Measurements from ENCODE around the gene NDUFS1. TPM values are rescaled to one million over a fixed set of nuclear protein-coding genes. Genes with fewer than 3 reads are reported as not detected.
A peak's percentile ranks its signal among the peaks of the same experiment; 100 is the strongest.
"Not testable (repeated sequence)": the region's sequence is repeated elsewhere in the genome, so short reads cannot be mapped to it uniquely, and the experiment has no call there.

NDUFS1 gene
- 10 to 100 TPM; 61.0 to 81.6 (median 77.6) TPM for polyA plus RNA-seq (ENCODE audit: insufficient read length in 4 of 4)

DNA sequence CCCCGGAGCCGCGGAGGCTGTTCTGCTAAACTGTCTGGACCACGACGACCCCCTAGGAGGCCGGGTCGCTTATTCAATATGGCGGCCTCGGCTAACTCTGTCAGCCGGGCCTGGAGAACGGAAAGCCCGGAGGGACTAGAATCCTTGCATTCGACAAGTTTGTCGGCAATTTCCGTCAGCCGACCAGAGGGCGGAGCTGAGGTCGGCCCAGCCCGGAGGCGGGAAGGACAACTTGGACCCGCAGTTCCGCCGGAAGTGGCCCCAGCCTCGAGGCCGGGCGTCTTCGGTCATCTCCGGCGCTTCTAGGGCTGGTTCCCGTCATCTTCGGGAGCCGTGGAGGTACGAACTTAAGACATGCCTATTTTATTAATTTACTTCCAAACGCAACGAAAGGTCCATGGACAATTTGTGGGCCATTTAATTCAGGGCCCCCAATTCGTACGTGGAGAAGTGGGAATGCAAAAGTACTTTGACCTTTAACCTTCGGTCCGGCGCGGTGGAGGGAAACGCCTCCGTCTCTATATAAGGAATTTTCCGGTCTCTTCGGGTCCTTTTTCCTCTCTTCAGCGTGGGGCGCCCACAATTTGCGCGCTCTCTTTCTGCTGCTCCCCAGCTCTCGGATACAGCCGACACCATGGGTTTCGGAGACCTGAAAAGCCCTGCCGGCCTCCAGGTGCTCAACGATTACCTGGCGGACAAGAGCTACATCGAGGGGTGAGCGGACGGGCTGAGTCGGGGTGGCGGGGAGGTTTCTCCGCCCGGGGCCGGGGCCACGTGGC is at the start of gene NDUFS1, which contains the start of gene EEF1B2:
TSS of gene NDUFS1 (minus strand) at position 99 of the 779 bp plus-strand sequence. CDS start 5,766 bp downstream, outside the sequence.
TSS of gene EEF1B2 (plus strand) at position 550 of the 779 bp plus-strand sequence. CDS start at position 635, 85 bp downstream.
- peak; percentile 94 to 99 (median 96) for DNase-seq (ENCODE audit: low read depth in 4 of 4, low spot score in 2 of 4)

DNA sequence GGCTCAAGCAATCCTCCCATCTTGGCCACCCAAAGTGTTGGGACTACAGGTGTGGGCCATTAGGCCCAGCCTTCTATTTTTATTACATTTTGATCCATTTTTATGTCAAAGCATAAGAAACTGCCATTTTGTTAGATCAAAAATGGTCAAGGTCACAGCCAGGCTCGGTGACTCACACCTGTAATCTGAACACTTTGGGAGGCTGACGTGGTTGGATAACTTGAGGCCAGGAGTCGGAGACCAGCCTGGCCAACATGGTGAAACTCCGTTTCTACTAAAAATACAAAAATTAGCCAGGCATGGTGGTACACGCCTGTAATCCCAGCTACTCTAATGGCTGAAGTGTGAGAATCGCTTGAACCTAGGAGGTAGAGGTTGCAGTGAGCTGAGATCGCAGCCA is 49.7 kb upstream of the NDUFS1 start:
- no peak for DNase-seq (ENCODE audit: low read depth in 4 of 4, low spot score in 2 of 4)

DNA sequence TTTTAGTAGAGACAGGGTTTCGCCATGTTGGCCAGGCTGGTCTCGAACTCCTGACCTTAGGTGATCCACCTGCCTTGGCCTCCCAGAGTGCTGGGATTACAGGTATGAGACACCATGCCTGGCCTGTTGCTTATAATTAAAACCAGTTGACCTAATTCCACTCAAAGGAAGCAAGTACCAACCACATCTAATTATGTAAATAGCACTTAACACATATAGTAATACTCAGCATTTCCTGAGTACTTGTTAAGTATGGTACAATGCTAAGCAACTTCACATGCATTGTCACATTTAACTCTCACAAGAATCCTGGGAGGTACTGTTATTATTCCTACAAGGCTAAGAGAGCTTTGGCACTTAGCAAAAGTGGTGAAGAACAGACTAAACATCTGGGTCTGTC is 48.1 kb upstream of the NDUFS1 start:
- not testable (repeated sequence) for DNase-seq (ENCODE audit: low read depth in 4 of 4, low spot score in 2 of 4)

DNA sequence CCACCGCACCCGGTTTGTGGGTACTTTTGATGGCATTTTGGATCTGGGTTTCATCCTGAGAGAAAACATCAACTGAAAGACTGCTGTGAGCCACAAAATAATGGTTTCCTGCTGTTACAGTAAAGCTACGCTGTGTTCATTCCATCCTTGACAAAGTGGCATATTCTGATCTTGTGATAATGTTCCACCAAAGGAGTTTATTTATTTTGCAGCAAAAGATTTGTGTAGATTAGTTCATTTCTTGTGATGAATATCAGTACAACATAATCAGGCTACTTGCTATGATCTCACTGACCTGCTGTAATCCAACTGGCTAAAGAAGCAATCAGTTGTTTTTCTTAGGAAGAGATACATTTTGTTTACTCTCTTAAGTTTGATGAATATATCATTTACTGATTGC is 45.5 kb upstream of the NDUFS1 start:
- no peak for DNase-seq (ENCODE audit: low read depth in 4 of 4, low spot score in 2 of 4)

DNA sequence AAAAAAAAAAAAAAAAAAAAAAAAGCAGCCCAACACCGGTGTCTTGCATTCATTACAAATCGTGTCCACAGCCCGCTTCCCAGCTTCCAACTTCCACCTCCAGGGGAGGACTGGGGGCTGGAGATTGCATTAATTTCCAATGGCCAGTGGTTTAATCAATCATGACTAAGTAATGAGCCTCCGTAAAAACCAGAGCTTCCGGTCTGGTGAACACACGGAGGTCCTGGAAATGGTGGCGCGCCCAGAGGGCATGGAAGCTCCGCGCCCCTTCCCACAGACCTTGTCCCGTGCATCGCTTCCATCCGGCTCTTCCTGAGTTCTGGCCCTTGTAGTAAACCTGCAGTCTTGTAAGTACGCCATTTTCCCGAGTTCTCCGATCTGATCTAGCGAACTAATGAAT is 44.1 kb upstream of the NDUFS1 start:
- no peak for DNase-seq (ENCODE audit: low read depth in 4 of 4, low spot score in 2 of 4)

DNA sequence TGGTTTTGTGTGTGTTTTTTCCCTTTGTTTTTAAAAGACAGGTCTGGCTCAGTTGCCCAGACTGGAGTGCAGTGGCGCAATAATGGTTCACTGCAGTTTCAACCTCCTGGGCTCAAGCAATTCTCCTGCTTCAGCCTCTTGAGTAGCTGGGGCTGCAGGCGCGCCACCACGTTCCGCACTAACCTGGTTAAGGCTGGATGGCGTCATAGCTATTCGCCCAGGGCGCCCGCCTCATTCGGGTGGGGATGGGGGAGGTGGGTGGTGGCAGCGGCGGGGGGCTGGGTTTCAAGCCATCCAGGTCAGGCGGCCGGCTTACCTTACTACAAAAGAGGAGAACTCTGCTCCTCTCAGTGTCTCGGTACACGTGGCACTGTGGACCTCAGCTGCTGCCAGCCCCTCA is 43.2 kb upstream of the NDUFS1 start:
- DNase-seq (ENCODE audit: low read depth in 4 of 4, low spot score in 2 of 4) = no peak

DNA sequence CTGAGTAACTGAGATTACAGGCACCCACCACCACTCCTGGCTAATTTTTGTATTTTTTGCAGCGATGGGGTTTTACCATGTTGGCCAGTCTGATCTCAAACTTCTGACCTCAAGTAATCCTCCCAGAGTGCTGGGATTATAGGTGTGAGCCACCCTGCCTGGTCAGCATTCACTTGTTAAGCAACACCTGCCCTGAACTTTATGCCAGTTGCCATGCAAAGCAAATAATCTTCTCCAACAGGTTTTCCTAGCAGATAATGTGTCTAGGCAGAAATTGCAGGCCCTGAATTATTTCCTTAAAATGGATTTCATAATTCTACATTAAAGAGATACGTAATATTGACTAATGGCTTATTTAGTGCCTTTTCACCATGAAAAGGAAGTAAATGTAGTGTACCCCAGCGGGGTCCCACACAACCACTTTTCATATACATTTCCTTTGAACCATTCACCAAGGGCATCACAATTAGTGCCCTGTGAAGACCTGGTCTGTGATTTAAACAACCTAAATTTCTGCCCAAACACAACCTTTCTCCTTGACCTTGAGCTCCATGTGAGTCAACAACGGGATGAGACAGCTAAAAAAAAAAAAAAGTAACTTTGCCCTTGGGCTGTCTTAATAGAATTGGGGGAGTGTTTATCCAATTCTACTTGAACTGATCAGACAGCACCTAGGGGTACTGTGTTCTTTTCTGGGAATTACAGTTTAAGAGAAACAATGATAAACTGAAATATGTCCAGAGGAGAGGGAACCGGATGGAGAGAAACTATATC is 42.0 kb upstream of the NDUFS1 start:
- no peak for DNase-seq (ENCODE audit: low read depth in 4 of 4, low spot score in 2 of 4)

DNA sequence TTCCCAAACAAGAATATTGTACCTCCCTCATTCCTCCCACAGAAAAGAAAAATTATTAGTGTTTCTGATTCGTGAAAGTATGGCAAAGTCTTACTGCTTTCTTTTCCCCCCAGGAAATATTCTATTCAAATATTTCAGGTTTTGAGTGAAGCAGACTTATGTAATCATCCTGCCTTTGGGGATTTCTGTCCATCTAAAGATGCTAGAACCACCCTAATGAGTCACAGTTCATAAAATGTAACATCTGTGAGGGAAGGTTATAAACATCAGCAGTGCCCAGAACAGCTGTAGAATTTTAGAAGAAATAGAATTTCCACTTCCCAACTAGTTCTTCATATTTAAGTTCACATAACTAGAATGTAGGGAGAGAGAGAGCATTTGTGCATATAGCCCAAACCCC is 39.4 kb upstream of the NDUFS1 start:
- DNase-seq (ENCODE audit: low read depth in 4 of 4, low spot score in 2 of 4) = no peak

DNA sequence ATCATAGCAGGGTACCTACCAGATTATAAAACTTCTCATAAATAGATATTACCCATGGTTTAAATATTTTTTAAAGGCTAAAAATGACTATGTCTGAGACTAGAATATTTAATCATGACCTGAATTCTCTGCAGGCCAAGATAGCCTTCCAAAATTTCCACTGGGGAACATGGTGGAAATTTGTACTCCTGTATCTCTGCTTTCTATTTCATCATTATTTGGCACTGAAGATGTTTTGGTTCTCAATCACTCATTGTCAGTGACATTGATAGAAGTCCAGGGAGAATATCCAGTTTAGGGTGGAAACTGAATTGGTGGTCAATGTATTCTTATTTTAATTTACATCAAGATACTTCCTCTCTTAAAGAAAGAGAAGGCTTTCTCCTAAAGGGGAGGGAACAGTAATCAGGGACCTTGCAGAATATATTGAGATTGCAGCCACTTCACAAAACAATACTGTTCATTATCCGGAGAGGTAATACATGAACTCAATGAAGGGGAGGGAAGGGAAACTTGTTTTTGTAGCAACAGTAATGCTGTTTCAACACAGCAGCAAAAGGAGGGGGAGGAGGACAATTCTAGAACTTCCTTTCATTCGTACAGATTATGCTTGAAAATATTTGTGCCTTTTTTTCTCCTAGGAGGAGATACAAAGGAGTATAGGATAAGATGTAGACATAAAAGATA is 34.6 kb upstream of the NDUFS1 start:
- DNase-seq (ENCODE audit: low read depth in 4 of 4, low spot score in 2 of 4) = no peak

DNA sequence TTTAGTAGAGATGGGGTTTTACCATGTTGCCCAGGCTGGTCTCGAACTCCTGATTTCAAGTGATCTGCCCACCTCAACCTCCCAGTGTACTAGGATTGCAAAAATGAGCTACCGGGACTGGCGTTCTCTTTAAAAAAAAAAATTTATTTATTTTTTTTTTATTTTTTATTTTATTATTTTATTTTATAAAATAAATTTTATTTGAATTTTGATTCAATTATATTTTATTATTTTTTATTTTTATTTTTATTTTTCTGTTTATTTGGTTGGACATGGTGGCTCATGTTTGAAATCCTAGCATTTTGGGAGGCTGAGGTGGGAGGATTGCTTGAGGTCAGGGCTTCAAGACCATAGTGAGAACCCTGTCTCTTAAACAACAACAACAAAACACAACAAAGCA is 32.9 kb upstream of the NDUFS1 start:
- DNase-seq (ENCODE audit: low read depth in 4 of 4, low spot score in 2 of 4) = no peak

DNA sequence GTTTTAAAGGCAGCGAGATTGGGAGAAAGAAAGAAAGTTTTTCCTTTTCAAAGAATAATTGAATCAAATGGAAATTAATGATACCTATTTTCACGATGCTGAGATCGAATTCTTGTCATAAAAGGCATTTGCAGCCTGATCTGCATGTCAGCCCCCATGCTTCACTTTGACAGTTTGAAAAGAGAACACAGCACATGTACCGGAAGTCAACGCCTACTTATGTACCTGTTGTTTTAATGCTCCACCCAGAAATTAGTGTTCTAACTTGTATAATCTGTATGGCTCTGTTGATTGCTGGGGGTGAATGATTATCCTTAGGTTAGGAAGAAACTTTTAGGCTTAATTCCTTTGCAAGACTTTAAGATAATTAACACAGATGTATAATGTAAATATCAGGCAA is 31.4 kb upstream of the NDUFS1 start:
- DNase-seq (ENCODE audit: low read depth in 4 of 4, low spot score in 2 of 4) = no peak

DNA sequence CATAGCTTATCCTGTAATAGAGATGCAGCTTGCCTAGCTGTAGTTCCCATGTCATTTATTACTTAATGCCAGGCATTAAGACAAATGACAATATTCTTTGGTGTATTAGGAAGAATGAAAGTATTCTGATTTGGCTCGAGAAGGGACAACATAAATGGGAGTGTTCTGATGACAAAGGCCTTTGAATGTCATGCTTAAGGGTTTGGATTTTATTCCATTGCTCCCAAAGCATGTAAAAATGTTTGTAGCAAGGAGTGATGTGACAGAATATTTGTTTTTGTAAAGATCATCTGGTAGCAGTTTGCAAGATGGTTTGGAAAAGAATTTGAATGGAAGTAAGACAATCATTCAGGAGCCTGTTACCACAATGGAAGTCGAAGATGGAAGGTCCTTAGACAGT is 30.9 kb upstream of the NDUFS1 start:
- DNase-seq (ENCODE audit: low read depth in 4 of 4, low spot score in 2 of 4) = no peak

DNA sequence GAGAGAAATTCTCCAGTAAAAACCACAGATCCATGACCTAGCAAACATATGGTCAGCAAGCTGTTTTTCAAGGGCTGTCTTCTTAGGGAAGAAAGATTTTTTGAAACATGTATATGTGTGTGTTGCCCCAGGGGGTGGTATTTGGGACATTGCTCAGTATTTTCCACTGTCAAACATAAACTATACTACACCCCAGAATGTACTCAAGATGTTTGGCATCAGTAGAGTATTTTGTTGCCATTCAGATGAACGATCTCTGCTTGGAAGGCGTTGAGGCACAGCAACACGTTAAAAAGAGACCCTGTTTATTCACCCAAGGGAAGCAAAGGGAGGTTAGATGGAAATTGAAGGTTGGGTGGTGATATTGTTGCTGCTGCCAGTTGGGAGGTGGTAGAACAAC is 30.4 kb upstream of the NDUFS1 start:
- DNase-seq (ENCODE audit: low read depth in 4 of 4, low spot score in 2 of 4) = no peak

DNA sequence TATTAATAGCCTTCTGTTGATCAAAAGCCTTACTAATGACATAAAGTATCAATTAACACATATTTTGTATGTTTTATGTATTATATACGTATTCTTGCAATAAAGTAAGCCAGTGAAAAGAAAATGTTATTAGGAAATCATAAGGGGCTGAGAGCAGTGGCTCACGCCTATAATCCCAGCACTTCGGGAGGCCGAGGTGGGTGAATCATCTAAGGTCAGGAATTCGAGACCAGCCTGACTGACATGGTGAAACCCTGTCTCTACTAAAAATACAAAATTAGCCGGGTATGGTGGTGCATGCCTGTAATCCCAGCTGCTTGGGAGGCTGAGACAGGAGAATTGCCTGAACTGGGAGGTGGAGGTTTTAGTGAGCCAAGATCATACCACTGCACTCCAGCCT is 22.3 kb upstream of the NDUFS1 start:
- not testable (repeated sequence) for DNase-seq (ENCODE audit: low read depth in 4 of 4, low spot score in 2 of 4)

DNA sequence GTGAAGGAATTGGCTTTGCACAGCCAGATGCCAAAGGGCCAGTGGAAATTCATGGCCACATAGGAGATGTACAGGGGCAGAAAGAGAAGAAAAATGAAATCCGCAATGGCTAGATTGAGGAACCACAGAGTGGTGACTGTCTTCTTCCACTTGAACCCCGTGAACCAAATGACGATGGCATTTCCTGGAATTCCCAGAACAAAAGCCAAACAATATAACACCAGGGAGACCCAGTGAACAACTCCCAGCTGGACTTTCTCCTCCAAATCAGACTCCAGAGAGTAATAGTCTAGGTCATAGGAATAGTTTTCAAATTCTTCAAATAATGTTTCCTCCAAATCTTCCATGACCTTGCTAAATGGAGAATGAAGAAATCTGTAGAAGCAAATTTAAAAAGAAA is 17.7 kb upstream of the NDUFS1 start:
- no peak for DNase-seq (ENCODE audit: low read depth in 4 of 4, low spot score in 2 of 4)

DNA sequence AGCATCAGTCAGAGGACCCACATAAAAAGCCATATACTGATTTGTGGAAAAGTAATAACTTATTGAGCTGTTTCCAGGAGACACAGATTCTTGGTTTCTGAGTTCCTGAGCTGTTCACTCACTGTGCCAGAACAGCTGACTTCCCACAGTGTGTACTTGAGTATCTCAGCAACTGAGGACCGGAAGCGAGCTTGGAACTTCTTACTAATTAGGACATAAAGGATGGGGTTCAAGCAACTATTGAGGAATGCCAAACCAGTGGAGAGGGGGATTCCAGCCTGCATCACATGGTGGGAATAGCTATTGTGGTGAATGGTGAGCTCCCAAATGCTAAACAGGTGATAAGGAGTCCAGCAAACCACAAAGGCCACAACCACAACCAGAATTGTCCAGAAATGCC is 16.9 kb upstream of the NDUFS1 start:
- DNase-seq (ENCODE audit: low read depth in 4 of 4, low spot score in 2 of 4) = no peak

DNA sequence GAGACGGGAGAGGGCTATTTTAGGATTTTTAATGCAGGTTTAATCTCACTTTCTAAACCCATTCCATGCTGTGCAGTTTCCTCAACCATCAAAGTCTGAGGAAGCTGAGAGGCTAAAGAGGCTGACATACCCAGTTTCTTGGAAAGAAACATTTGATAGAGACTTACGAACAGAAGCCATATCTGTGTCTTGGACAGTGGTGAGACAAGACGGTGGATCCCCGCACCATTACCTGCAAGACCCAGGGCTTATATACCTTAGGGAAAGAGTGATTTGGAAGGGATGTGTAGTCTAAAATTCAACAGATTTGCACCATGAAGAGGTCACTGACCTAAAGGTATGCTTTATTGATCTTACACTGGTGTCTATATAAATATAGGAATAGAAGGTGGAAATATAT is 13.9 kb upstream of the NDUFS1 start:
- DNase-seq (ENCODE audit: low read depth in 4 of 4, low spot score in 2 of 4) = no peak

DNA sequence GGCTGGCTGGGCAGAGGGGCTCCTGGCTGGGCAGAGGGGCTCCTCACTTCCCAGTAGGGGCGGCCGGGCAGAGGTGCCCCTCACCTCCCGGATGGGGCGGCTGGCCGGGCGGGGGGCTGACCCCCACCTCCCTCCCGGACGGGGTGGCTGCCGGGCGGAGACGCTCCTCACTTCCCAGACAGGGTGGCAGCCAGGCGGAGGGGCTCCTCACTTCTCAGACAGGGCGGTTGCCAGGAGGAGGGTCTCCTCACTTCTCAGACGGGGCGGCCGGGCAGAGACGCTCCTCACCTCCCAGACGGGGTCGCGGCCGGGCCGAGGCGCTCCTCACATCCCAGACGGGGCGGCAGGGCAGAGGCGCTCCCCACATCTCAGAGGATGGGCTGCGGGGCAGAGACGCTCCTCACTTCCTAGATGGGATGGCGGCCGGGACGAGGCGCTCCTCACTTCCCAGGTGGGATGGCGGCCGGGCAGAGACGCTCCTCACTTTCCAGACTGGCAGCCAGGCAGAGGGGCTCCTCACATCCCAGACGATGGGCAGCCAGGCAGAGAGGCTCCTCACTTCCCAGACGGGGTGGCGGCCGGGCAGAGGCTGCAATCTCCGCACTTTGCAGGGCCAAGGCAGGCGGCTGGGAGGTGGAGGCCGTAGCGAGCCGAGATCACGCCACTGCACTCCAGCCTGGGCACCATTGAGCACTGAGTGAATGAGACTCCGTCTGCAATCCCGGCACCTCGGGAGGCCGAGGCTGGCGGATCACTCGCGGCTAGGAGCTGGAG is 12.6 kb upstream of the NDUFS1 start:
- not testable (repeated sequence) for DNase-seq (ENCODE audit: low read depth in 4 of 4, low spot score in 2 of 4)

DNA sequence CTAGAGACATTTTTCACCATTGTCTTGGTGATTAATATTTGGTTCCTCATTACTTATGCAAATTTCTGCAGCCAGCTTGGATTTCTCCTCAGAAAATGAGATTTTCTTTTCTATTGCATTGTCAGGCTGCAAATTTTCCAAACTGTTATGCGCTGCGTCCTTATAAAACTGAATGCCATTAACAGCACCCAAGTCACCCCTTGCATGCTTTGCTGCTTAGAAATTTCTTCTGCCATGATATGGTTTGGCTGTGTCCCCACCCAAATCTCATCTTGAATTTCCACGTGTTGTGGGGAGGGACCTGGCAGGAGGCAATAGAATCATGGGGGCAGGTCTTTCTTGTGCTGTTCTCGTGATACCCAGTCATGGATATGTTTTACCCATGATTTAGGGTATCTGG is 9.0 kb upstream of the NDUFS1 start:
- not testable (repeated sequence) for DNase-seq (ENCODE audit: low read depth in 4 of 4, low spot score in 2 of 4)

DNA sequence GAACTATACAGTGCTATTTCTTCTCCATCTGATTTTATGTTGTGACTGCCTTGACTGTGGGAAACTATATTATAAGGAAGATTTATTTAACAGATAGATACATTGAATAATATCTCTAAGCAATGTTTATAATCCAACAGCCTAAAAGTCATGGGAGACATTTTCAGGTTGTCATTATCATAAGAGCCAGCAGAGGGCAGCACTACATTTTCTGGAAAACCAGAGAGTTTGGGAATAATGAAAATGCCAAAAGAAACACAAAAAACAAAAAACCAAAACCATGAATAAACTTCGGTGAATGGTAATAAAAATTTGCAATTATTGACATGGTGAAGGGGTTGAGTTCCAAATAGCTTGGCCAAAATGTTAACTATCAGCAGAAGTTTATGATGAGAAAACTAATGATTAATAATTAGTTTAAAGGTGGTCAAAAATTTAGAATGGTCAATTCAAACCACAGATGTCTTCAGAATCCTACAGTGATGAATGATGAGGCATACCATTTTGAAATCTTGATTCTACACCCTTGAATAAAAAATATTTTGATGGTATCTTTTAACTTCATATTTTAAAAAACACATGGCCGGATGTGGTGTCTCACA is 5.1 kb upstream of the NDUFS1 start:
- peak in 3 of 4 donors; percentile 7 to 38 (median 11) for DNase-seq (ENCODE audit: low read depth in 4 of 4, low spot score in 2 of 4)
